HepG2 (cell line): ENCODE measurements around the gene ETF1. TPM values are rescaled to one million over a fixed set of nuclear protein-coding genes. Genes with fewer than 3 reads are reported as not detected.

ENCODE experiments used
- CAMTA2 ChIP-seq: sonication (generic); formaldehyde crosslinking; IDR thresholded peaks from 2 replicates; pipeline ENCODE4 v1.4.0; 2020; ENCODE audit warnings: mild to moderate bottlenecking, missing genetic modification reagents, borderline replicate concordance
- E2F1 ChIP-seq: sonication (generic); formaldehyde crosslinking; IDR thresholded peaks from 2 replicates; pipeline ENCODE4 v1.5.0; 2020; ENCODE audit warnings: missing genetic modification reagents
- HOXD1 ChIP-seq: sonication (generic); formaldehyde crosslinking; IDR thresholded peaks from 2 replicates; pipeline ENCODE4 v1.5.0; 2020; ENCODE audit warnings: missing genetic modification reagents
- IRX3 ChIP-seq: sonication (generic); formaldehyde crosslinking; IDR thresholded peaks from 2 replicates; pipeline ENCODE4 v1.8.1; 2023; ENCODE audit warnings: mild to moderate bottlenecking, low read depth, missing genetic modification reagents, borderline replicate concordance
- NR1H2 ChIP-seq: sonication (generic); formaldehyde crosslinking; IDR thresholded peaks from 2 replicates; pipeline ENCODE4 v1.8.1; 2022; ENCODE audit warnings: low read depth, missing genetic modification reagents, borderline replicate concordance
- ONECUT2 ChIP-seq: sonication (generic); formaldehyde crosslinking; IDR thresholded peaks from 2 replicates; pipeline ENCODE4 v1.4.0; 2020; ENCODE audit warnings: missing genetic modification reagents
- SNRNP70 ChIP-seq: fragments of 200-400 bp; formaldehyde crosslinking; IDR thresholded peaks from 2 replicates; pipeline ENCODE4 v1.6.1; 2017; ENCODE audit warnings: mild to moderate bottlenecking, low read depth, low read length, moderate library complexity
- TERF1 ChIP-seq: sonication (generic); formaldehyde crosslinking; IDR thresholded peaks from 2 replicates; pipeline ENCODE4 v1.8.0; 2022; ENCODE audit warnings: mild to moderate bottlenecking, missing genetic modification reagents, moderate library complexity
- XRCC5 ChIP-seq: fragments of 200-400 bp; formaldehyde crosslinking; optimal IDR thresholded peaks from 2 replicates; pipeline ENCODE3; 2017; ENCODE audit warnings: mild to moderate bottlenecking, low read length
- ZFX ChIP-seq: sonication (generic); formaldehyde crosslinking; IDR thresholded peaks from 2 replicates; pipeline ENCODE4 v1.4.0; 2020; ENCODE audit warnings: mild to moderate bottlenecking, low read depth, missing genetic modification reagents, moderate library complexity
- ZNF121 ChIP-seq: sonication (generic); formaldehyde crosslinking; IDR thresholded peaks from 2 replicates; pipeline ENCODE4 v1.5.0; 2020; ENCODE audit warnings: mild to moderate bottlenecking, missing genetic modification reagents
- ZNF143 ChIP-seq: sonication (generic); formaldehyde crosslinking; IDR thresholded peaks from 2 replicates; pipeline ENCODE4 v1.4.0; 2020; ENCODE audit warnings: missing genetic modification reagents
- ZNF224 ChIP-seq: sonication (generic); formaldehyde crosslinking; IDR thresholded peaks from 2 replicates; pipeline ENCODE4 v1.5.0; 2020; ENCODE audit warnings: mild to moderate bottlenecking, missing genetic modification reagents
- ZNF430 ChIP-seq: sonication (generic); formaldehyde crosslinking; IDR thresholded peaks from 2 replicates; pipeline ENCODE4 v1.9.0; 2021; ENCODE audit warnings: mild to moderate bottlenecking, missing genetic modification reagents
- ZNF484 ChIP-seq: sonication (generic); formaldehyde crosslinking; IDR thresholded peaks from 2 replicates; pipeline ENCODE4 v1.5.1; 2020; ENCODE audit warnings: mild to moderate bottlenecking, low read depth, missing genetic modification reagents, borderline replicate concordance
- ZNF687 ChIP-seq: sonication (generic); formaldehyde crosslinking; IDR thresholded peaks from 2 replicates; pipeline ENCODE4 v1.5.1; 2020; ENCODE audit warnings: mild to moderate bottlenecking, missing genetic modification reagents, moderate library complexity
- ZNF7 ChIP-seq: IDR thresholded peaks from 2 replicates; pipeline ENCODE4 v1.6.1; 2016; ENCODE audit warnings: missing biosample characterization, missing genetic modification reagents
- ZXDC ChIP-seq: sonication (generic); formaldehyde crosslinking; IDR thresholded peaks from 2 replicates; pipeline ENCODE4 v1.5.0; 2020; ENCODE audit warnings: mild to moderate bottlenecking, missing genetic modification reagents
- polyA plus RNA-seq, 8 experiments: library from polyadenylated mRNA; depleted of rRNA in 3 of 8; stranded (reverse) in 7 of 8; unstranded in 1 of 8; fragments of >200 nt; fragmentation: Illumina TruSeq in 4 of 8; extraction: Trizol in 4 of 8; gene quantifications; 2 replicates each; pipeline versions ENCODE4 v1.2.1 to v1.2.3, GENCODE V29; 2011 to 2016; ENCODE audit warnings: low read depth in 4 of 8, missing spikeins in 1 of 8, mixed read lengths in 1 of 8; ENCODE audit not compliant: insufficient read depth in 1 of 8
- total RNA-seq, 5 experiments: library from RNA; depleted of rRNA; stranded (reverse); fragments of >200 nt; fragmentation: Illumina TruSeq; extraction: Trizol; gene quantifications; 2 replicates each; pipeline ENCODE4 v1.2.3, GENCODE V29; 2016; ENCODE audit warnings: low read depth in 1 of 5
- TF ChIP-seq, protein P1 (sequence below): sonication (generic); formaldehyde crosslinking; IDR thresholded peaks from 2 replicates; pipeline ENCODE4 v1.8.0; 2022; ENCODE audit warnings: missing genetic modification reagents, low read depth, mild to moderate bottlenecking, borderline replicate concordance

ETF1 gene
- total and polyA plus RNA-seq, 2 of the 13 experiments (the other 11 are each of a cell fraction or from before 2014, with no cell fraction given): 52.1 to 184 TPM

DNA sequence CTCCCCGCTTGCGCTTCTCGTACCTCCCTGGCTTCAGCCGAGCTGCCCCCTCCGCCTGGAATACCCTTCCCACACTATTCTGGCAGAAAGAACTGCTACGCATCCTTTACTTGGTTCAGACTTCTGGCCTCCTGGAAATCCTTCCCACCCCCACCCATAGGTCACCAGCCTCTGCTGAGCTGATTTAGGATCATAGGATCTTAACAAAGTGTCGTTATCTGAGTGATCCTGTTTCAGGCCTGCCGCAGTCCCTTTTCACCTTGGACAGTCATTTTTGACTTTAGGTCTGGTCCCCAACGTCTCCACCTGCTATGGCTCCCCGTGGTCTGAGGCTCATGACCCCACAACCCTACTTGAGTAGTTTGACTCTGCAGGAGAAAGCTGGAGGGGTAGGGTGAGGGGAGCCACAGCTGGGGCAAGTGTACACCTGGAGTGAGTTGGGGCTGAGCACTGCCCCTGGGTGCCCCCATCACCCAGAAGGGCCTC lies 50.4 kb downstream of the ETF1 start (continued):
- TF ChIP-seq, protein P1, sequence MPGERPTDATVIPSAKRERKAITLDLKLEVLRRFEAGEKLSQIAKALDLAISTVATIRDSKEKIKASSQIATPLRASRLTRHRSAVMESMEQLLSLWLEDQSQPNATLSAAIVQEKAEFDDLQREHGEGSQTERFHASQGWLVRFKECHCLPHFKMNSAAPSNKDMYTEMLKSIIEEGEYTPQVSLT (CRISPR knock-in tag): no peak
- TF ChIP-seq E2F1 (CRISPR knock-in tag) (no peak), ZNF143 (CRISPR knock-in tag) (no peak), ZNF484 (CRISPR knock-in tag) (no peak), CAMTA2 (CRISPR knock-in tag) (no peak), ZFX (CRISPR knock-in tag) (peak; percentile 34; the same call in 1 of the 2 replicates), XRCC5 (no peak), ZXDC (0 out of 2 replicates have a peak, but pooled peaks have one; percentile 19), IRX3 (CRISPR knock-in tag) (0 out of 2 replicates have a peak, but pooled peaks have one; percentile 34), ZNF687 (CRISPR knock-in tag) (no peak), SNRNP70 (no peak), ZNF7 (CRISPR knock-in tag) (no peak), ZNF121 (CRISPR knock-in tag) (no peak), TERF1 (CRISPR knock-in tag) (no peak), ONECUT2 (CRISPR knock-in tag) (no peak), NR1H2 (no peak), ZNF430 (CRISPR knock-in tag) (peak; percentile 70), ZNF224 (no peak), HOXD1 (CRISPR knock-in tag) (no peak)
